Stimulated activated CD8-positive, alpha-beta memory T cell treated with anti-CD3 and anti-CD28 coated beads, Interleukin-15, amount 100 ng/mL, for 4 hours (primary cell): ENCODE measurements around the gene IQSEC1.
A peak's percentile ranks its signal among the peaks of the same experiment; 100 is the strongest.

Experiments used
- DNase-seq, 2 donors: peaks; one replicate each; pipeline ENCODE4 v3.0.0-alpha.2; 2020; ENCODE audit warnings: low read depth in 2 of 2

The IQSEC1 gene

DNA sequence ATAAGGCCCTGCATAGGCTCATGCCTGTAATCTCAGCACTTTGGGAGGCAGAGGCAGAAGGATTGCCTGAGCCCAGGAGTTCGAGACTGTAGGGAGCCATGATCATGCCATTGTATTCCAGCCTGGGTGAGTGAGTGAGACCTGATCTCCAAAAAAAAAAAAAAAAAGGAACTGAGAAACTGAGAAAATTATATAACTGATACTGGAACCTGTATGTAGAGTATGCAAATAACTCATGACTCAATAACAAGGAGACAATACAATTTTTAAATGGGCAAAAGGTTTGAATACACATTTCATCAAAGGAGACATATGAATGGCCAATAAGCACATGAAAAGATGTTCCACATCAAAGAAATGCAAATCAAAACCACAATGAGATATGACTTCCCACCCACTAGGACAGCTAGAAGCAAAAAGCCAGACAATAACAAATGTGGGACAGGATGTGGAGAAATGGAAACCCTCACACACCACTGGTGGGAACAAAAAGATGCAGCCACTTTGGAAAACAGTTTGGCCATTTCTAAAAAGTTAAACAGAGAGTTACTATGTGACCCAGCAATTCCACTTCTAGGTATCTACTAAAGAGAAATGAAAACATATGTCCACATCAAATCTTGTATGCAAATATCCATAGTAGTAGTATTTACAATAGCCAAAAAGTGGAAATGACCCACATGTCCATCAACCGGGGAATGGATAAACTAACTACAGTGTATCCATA lies 70.7 kb downstream of the IQSEC1 start:
- DNase-seq: no peak

DNA sequence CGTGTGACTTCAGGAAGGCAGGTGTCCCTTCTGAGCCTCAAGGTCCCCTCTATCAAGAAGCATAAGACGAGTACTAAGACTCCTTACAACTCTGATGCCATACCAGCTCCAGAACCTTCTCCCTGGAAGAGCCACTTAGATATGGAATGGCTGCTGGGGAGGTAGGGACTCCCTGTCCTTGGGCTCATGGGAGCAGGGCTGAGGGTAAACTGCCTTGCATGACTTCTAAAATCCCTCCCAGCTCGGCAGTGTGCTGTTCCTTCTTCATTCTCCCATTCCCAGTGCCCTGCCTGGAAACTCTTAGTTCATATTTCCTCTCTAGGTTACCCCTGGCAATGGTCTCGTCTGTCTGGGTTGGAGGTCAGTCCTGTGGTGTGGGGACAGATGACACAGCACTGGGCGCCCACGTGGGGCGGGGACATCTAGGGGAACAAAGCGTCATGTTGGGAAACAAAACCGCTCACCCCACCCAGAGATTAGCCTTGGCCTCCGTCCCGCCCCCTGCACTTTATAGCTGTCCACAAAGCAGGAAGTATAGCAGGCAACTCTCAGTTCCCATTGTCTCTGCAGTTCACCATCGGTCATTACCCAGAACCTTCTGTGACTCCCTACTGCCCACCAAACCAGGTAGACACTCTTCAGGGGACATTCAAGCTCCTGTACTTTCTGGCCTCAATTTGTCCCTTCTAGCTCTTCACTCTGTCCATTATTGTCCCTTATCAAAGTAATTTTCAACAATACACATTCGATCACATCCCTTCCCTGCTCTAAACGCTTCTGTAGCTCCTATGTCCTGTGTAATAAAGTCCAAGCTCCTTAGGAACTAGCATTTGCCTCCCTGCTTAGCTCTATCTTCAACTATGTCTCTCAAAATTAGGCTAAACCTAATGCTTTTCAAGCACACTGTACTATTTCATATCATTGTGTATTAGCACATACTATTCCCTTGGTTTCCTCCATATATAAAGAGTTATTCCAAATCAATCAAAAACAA lies 73.8 kb downstream of the IQSEC1 start:
- DNase-seq: no peak

DNA sequence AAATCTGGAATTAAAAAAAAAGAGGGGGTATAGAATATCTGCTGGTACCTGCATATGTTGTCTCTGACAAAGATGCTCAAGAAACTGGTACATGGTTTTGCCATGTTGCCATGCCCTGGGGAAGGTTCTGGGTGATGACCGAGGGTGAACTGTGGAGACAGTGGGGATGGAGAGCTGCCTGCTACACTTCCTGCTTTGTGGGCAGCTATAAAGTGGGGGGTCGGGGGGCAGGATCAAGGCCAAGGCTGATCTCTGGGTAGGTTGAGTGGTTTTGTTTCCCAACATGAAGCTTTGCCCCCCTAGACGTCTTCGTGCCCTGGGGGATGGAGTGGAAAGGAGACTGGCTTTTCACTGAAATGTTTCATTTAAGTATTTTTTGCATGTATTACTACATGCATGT lies 74.6 kb downstream of the IQSEC1 start:
- DNase-seq: no peak

DNA sequence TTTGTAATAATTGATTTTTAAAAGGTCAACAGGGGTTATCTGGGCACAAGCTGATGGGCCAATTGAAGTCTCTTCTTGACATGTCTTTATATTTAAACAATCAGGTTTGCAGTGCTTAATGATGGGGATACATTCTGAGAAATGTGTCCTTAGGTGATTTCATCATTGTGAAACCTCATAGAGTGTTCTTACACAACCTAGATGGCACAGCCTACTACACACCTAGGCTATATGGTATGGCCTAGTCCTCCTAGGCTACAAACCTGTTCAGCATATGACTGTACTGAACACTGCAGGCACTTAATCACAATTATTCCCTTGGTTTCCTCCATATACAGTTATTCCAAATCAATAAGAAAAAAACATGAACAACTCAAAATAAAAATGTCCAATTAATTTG lies 75.8 kb downstream of the IQSEC1 start:
- no peak for DNase-seq

DNA sequence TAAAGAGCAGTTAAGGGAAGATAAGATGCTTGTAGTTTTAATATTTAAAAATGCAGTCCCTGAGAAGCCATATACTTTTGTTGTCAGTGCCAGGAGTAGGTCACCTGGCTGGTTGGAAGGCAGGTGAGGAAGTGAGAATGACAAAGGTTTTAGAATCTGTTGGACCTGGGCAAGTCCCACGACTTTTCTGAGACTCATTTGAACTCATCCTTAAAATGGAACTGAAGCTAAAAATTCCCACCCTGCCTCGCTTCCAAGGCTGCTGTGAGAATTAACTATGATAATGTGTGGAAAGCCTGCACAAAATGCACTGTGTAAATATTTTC lies 77.1 kb downstream of the IQSEC1 start:
- no peak for DNase-seq

DNA sequence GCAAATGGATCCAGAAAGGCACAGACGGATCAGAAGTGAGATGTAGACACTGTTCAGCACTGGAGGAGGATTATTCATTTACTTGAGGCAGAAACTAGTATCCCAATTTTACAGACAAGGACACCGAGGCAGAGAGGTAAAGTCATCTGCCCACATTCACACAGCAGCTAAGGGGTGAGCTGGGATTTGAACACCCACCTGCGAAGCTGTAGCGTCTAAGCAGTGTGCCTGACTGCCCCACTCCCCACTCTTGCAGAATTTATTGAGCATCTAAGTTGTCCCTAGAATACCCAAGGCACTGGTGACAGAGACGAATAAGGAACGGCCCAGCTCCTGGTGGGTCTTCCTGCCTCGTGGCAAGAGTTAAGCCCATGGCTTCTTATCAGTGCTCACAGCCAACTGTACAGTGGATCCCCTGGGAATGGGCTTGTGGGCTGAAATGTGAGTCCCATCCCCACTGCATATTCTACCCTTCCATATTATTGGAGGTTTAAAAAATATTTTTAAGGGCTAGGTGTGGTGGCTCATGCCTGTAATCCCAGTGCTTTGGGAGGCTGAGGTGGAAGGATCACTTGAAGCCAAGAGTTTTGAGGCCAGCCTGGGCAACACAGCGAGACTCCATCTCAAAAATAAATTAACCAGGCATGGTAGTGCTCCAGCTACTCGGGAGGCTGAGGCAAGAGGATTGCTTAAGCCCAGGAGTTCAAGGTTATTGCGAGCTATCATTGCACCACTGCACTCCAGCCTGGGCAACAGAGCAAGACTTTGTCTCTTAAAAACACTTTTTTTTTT lies 77.6 kb downstream of the IQSEC1 start:
- no peak for DNase-seq

DNA sequence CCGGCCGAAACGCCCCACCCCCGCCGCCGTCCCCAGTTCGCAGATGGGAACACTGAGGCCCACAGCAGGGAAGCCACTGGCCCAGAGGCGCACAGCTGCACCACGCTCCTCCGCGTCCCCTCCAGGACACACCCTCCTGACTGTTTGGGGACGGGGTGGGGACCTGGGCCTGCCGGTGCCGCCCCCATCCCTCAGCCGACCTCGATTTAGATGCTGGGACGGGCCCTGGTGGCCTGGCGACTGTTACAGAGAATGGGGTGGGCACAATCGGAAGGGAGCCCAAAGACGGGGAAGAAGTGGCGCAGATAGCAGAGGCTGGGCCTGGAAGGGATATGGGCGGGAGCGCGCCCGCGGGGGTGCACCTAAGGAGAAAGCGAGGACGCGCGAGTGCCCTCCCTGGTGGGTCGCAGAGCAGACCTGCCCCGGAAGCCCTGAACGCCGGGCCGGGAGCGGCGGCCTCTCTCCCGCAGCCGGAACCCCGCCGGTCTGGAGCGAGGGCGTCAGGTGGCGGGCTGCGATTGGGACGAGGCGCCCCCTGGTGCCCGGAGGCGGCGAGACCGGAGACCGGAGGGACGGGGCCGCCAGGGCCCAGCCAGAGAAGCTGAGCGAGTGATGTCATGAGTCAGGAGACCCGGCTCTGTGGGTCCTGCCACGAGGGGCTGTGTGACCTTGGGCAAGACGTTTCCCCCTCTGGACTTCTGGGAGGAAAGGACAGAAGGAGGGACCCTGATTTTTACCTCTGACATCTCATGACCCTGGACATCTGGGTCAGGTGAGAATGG lies 78.4 kb downstream of the IQSEC1 start:
- peak; percentile 62 to 76 for DNase-seq

DNA sequence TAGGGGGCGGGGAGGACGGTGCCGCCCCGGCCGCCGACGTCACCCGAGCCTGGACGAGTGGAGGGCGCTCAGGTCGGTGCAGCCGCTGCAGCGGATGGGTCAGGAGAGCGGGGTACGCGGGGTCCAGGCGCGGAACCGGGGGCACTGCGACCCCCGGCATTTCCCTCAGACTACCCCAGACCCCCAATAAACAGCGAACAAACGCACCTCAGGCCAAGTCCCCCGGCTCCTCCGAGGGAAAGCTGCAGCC lies 78.9 kb downstream of the IQSEC1 start:
- no peak for DNase-seq

DNA sequence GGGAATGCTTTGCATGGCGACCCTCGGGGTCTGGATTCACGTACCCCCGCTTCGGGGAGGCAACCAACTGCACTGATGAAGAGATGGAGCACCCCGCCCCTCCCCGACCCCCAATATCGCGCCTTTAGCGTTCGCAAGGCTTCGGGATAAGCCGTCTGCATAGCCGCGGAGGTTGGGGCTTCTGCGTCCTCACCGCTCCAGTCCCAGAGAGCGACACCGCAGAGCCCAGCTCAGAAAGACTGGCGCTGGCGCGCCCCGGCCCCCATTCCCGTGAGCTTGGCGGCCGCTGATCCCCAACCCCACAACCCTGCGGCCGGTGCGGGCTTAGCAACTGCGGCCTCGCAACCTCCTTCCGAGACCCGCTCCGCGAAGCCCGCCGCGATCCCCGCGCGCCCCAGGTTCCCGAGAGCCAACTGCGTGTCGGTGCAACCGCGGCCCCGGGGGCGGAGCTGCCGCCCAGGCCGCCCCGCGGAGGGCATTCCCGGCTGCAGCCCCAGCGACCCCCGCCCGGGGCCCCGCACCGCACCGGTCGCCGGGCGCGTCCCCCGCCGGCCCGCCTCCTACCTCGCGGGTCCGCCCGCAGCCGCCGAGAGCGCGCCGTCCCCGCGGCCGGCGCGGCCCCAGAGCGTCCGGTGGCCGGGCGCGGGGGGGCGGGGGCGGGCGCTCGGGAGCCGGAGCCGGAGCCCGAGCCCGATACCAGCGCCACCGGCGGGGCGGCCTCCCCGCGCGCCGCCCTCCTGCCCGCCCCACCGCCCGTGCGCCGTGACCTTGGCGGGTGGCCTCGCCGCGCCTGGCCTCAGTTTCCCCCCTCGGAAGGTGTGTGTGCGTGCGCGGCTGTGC lies 79.5 kb downstream of the IQSEC1 start:
- DNase-seq: no peak

DNA sequence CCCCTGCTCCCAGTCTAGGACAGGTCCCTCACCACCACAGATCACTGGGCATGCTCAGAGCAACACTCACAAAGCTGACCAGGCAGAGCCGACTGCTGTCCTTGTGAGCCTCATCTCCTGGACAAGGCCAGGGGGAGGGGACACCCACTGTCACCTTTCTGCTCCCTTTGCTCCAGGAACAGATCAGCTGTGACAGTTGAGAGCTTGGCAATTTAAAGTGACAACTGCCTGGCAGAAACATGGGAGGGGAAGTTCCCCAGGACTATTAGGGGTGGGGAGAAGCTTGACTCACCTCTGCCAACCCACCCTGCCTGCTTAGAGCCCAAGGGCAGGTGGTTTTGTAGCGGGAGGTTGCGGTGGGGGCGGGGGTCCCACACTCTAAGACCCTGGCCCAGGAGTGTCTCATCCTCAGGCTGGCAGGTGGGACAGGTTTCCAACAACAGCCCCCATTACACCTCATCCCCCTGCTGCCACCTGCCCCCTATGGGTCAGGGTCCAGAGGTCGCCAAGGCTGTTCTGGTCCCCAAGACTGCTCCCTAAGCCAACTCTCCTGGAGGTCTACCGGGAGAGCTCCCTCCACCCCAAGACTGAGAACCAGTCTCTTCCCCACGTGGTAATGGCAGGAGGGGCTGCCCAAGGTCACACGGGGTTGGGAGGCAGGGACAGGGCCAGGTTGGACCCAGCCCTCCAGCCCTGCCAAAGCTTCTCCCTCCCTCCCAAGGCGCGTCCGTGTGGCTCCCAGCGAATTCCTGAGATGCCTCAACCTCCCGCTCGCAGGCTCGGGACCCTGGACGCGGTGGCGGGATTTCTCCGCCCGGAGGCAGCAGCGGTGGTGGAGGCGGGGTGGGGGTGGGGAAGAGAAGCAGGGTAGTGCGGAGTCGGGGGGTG lies 80.4 kb downstream of the IQSEC1 start:
- DNase-seq: no peak

DNA sequence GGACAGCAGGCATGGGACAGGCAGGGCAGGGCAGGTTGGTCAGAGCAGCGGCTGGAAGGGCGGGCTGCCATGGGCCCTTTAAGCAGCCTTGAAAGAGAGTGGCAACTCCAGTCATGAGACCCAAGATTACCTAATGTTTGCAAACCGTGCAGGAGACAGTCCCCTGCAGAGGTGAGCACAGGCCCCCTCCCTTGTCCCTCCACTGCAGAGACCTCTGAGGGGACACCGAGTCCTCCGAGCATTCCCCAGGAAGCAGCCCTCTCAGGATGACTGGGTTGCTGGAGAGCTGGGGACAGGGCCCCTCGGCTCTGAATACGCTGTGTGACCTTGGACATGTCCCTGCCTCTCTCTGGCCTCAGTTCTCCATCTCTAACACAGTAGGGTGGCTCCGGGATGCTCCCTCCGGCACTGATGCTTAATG lies 81.4 kb downstream of the IQSEC1 start:
- DNase-seq: no peak

DNA sequence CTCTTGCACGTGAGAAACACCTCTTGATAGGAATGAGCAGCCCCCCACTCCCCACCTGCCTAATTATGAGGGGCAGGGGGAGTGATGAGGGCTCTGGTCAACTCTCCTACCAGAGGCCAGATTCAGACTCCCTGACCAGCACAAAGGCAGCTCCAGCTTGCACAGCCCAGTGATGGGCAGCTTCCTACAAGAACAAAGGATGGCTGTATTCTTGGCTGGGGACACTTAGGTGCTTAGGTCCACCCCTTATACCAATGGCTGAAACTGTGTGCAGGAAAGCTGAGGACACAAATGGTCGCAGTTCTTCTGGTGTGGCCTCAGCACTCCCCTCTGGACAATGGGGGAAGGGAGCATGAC lies 81.8 kb downstream of the IQSEC1 start:
- no peak for DNase-seq

DNA sequence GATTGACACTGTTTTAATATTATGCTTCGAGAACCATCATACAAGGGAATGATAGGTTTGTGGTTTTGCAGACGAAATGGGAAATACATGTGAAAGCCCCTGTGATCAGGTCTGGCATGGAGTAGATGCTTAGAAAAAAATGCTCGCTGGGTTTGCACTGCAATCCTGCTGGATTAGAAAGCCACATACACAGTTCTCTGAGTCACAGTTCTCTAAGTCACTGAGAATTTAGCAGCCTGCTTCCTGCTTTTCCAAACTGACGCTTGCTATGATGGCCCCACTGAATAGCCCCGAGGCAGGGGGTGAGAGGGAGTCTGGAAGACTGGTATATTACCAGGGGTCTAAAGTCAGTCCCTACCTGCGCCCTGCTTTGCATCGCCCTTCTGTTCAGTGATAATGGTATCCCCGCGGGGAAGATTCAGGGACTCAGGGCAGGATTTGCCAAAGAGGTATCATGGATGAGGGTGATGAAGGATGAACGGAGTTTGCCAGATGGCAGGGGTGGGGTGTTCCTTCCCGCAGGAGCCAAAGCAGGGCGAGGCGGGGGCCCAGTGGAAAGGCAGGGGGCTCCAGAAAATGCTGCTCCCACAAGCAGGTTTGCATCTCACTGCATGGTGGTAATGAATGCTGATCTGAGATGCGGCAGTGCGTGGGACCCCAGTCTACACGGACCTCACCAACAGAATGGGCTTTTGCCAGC lies 82.3 kb downstream of the IQSEC1 start:
- no peak for DNase-seq

DNA sequence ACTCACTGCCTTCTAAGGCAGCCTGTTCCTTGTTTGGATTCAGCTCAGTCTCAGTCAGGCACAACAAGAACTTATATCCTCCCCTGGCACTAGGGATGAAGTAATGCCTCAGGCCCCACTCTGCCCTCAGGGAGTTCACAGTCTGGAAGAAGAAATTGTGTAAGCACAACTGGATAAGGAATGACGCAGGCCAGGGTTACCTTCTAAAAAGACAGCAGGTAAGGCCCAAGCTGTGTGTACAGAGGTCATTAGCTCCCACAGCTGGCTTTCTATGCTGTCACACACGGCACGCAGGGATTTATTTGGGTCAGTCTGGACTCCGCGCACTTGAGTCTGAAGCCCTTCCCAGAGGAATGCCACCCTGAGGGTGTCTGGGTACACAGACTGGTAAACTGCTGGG lies 82.9 kb downstream of the IQSEC1 start:
- no peak for DNase-seq

DNA sequence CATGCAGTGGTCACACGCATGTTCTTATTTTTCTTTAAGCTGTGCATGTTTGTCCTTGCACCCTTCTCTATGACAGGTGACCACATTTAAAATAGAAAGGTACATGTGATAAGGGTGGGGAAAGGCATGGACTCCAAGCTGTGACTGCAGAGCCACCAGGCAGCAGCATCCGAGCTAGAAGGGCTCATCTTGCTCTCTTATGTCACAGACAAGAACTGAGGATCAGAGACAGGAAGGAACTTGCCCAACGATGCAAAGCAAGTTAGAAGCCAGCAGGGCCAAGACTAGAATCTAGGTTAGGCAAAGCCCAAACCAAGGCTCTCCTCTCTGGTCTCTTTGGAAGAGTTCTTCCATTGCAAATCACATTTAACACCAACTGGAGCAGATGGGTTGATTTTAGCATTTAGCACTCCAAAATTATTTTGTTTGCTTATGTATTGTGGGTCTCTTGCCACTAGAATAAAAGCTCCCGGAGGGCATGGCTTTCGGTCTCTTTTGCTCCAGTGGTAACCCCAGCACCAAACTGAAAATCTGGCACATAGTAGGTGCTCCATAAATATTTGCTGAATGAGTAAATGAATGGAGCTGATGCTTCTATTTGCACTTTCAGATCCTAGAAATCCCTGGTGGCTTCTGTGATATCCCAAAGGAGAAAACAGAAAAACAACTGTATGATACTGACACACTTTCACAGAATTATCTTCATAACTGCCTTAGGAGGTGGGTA lies 84.3 kb downstream of the IQSEC1 start:
- no peak for DNase-seq

DNA sequence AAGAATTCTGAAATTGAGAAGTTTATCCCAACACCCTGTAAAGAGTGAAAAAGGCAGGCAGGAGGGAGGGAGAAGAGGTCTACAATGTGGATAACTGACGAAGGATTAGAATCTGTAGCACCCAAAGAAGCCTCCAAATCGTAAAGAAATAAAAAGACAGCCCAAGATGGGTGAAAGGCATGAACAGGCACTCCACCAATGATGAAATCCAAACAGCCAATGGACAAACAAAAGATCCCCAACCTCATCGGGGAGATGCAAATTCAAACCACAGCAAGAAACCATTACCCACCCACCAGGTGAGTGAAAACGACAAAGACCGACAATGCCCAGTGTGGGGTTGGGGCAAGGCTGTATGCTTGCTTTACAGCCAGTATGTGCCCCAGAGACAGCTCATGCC lies 85.6 kb downstream of the IQSEC1 start:
- DNase-seq: no peak

DNA sequence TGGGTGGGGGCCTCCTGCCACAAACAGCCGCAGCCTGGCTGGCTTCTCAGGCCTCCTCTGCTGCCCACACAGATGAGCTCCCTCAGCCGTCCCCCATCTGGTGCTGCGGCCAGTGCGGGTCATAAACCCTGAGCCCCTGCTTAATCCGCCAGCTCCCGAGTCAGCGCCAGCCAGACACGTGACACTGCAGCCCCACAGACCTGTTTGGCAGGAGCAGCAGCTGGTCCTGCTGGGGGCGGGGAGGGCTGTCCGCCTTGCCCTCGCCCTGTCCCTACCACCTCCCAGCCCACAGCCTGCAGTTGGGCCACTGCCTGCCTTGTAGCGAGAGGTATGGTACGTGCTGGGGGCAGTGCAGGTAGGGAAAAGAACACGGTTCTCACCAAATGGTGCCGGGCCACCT lies 86.2 kb downstream of the IQSEC1 start:
- no peak for DNase-seq

DNA sequence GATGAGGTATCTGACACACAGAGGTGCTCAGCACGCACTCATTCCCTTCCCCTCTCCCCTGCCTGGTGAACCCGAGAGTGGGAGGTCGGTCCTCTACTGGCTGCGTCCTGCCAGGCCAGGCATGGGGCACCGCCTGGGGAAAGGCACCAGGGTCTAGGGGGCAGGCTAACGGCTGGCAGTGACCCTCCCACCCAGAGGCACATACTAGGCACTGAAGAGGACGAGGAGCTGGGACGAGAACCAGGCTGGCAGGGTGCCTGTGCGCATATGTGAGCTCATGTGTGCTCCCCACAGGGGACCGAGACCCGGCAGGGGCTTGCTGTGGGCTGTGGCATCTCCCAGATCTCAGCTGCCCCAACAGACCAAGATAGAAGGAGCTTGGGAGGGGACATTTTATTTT lies 86.7 kb downstream of the IQSEC1 start:
- DNase-seq: no peak

DNA sequence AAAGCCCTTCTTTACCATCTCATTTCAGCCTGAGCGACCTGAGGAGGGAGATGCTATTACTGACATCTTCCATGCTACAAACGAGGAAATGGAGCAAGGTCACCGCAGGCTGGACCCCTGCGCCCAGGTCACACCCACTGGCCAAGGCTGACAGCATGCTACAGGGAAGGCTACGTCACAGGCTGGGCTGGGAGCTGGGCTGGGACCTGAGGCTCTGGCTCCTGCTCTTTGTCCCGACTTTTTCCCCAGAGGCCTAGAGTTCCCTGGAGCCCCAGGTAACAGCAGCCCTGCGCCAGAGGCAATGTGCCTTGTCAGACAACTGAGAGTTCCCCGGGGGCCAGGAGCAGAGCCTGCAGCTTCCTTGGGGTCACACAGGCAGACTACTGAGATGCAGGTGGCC lies 87.2 kb downstream of the IQSEC1 start:
- no peak for DNase-seq
